Lung (tissue), 12 donors: ENCODE results near the gene TRPC1. TPM values are rescaled to one million over a fixed set of nuclear protein-coding genes. Genes with fewer than 3 reads are reported as not detected.

ENCODE experiments used
- ATAC-seq: fragments of 200-7000 bp; cut with Tn5 transposase; one replicate; pipeline ENCODE4 v1.9.1; 2020; ENCODE audit warnings: moderate number of reproducible peaks; ENCODE audit not compliant: insufficient read depth, low FRiP score
- DNase-seq, 3 donors: peaks; one replicate each; pipeline ENCODE4 v3.0.0-alpha.2; 2013 to 2017
- H3K27ac ChIP-seq, 2 donors: one replicate each; pipeline ENCODE4 v1.5.1; 2013; ENCODE audit warnings: mild to moderate bottlenecking in 2 of 2, moderate library complexity in 2 of 2, control low read depth in 1 of 2, inconsistent platforms in 1 of 2, low read depth in 1 of 2, low read length in 1 of 2
- H3K27me3 ChIP-seq, 3 donors: one replicate each; pipeline ENCODE4 v1.5.1; 2013; ENCODE audit warnings: low read length in 2 of 3; ENCODE audit not compliant: control insufficient read depth in 3 of 3, insufficient read depth in 3 of 3
- H3K36me3 ChIP-seq, 4 donors: one replicate each; pipeline ENCODE4 v1.5.1; 2013; ENCODE audit warnings: low read length in 4 of 4, mild to moderate bottlenecking in 1 of 4, moderate library complexity in 1 of 4; ENCODE audit not compliant: control insufficient read depth in 4 of 4, insufficient read depth in 4 of 4
- H3K4me1 ChIP-seq, 5 donors: one replicate each; pipeline ENCODE4 v1.5.1; 2013; ENCODE audit warnings: low read length in 5 of 5, mild to moderate bottlenecking in 2 of 5, moderate library complexity in 1 of 5; ENCODE audit not compliant: control insufficient read depth in 5 of 5, insufficient read depth in 5 of 5
- H3K4me3 ChIP-seq: one replicate; pipeline ENCODE4 v1.5.1; 2013; ENCODE audit warnings: mild to moderate bottlenecking, control low read depth, moderate library complexity
- H3K9ac ChIP-seq, 2 donors: one replicate each; pipeline ENCODE4 v1.5.1; 2013; ENCODE audit warnings: low read length in 2 of 2, control low read depth in 1 of 2; ENCODE audit not compliant: insufficient read depth in 1 of 2
- H3K9me3 ChIP-seq, 4 donors: one replicate each; pipeline ENCODE4 v1.5.1; 2013; ENCODE audit warnings: low read length in 3 of 4, mild to moderate bottlenecking in 1 of 4, moderate library complexity in 1 of 4; ENCODE audit not compliant: control insufficient read depth in 4 of 4, insufficient read depth in 3 of 4
- WGBS, 2 donors: extraction: QIAGEN DNeasy Blood & Tissue Kit; methylation state at CpG; one replicate each; pipeline ENCODE4 v1.1.7; 2013; 5-methylcytosine and 5-hydroxymethylcytosine counted together
- polyA plus RNA-seq, 2 donors: library from polyadenylated mRNA; stranded (reverse); fragments of 200-250 nt; gene quantifications; one replicate each; pipeline ENCODE4 v1.2.1, GENCODE V29; 2013
- total RNA-seq, 2 donors: library from RNA; depleted of rRNA in 1 of 2; stranded (reverse); fragments of >200 nt in 1 of 2; gene quantifications; one replicate each; pipeline ENCODE4 v1.2.1, GENCODE V29; 2014 to 2021
- TF ChIP-seq, protein P1 (sequence below): IDR thresholded peaks from 2 replicates; pipeline ENCODE4 v1.5.1; 2012; ENCODE audit warnings: mild to moderate bottlenecking; ENCODE audit errors: control extremely low read depth, extremely low read depth
- donor health status: control.
- donor health status: control.
- donor health status: Bipolar disorder and iron deficiency.
- donor health status: healthy.
- donor health status: DM: yes; HTN: yes; CAD: no.

The TRPC1 gene
- total and polyA plus RNA-seq, 4 donors: 1.1 to 28.4 (median 4.7) TPM

GRCh38 chr3:142817356-142817755, 93.5 kb downstream of the TRPC1 start:
- Histone ChIP-seq H3K27me3 (no peaks in the 10 kb centered on the region), H3K4me3 (no peak overlapping the region), H3K9me3 (no peaks in the 10 kb centered on the region), H3K9ac (no peak overlapping the region), H3K36me3 (no peaks in the 10 kb centered on the region), H3K27ac (no peak overlapping the region), H3K4me1 (peaks cover 0 to 2% (median 0%) of the 10 kb centered on the region in 5 donors)
- ATAC-seq (no peak), DNase-seq (no peak)
- WGBS, 2 donors: 58 to 90% methylated on average over 1 of the region's 1 CpG
- TF ChIP-seq, protein P1, sequence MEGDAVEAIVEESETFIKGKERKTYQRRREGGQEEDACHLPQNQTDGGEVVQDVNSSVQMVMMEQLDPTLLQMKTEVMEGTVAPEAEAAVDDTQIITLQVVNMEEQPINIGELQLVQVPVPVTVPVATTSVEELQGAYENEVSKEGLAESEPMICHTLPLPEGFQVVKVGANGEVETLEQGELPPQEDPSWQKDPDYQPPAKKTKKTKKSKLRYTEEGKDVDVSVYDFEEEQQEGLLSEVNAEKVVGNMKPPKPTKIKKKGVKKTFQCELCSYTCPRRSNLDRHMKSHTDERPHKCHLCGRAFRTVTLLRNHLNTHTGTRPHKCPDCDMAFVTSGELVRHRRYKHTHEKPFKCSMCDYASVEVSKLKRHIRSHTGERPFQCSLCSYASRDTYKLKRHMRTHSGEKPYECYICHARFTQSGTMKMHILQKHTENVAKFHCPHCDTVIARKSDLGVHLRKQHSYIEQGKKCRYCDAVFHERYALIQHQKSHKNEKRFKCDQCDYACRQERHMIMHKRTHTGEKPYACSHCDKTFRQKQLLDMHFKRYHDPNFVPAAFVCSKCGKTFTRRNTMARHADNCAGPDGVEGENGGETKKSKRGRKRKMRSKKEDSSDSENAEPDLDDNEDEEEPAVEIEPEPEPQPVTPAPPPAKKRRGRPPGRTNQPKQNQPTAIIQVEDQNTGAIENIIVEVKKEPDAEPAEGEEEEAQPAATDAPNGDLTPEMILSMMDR: no peak

DNA sequence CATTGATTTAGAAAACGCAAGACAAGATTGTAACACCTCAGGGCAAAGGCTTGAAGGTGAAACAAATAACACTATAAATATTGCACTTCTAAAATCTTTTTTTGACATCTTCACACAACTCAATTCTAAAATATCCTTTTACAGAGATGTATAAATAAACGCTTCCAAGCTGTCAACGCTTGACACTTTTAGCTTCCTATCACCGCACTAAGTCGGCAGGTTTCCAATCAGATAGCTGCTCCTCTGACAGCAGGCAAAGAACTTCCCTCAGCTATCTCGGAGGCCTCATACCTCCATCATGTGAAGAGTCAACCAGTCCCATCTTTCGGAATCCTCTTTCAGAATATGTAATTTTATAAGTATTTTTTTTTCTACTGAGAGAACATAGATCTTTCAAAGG, 94.1 kb downstream of the TRPC1 start:
- WGBS, 2 donors: 64 to 80% methylated on average over 7 of the region's 7 CpGs
- TF ChIP-seq, protein P1: no peak
- no peak overlapping the region for H3K9ac ChIP-seq
- no peak for DNase-seq
- no peak overlapping the region for H3K27ac ChIP-seq
- H3K9me3 ChIP-seq: no peaks in the 10 kb centered on the region
- no peaks in the 10 kb centered on the region for H3K27me3 ChIP-seq
- H3K4me1 ChIP-seq: peaks cover 0 to 2% (median 0%) of the 10 kb centered on the region in 5 donors
- no peaks in the 10 kb centered on the region for H3K36me3 ChIP-seq
- ATAC-seq: no peak
- no peak overlapping the region for H3K4me3 ChIP-seq

- no peaks in the 10 kb centered on the region for H3K27me3 ChIP-seq
- H3K9me3 ChIP-seq: no peaks in the 10 kb centered on the region
- ATAC-seq (no peak), DNase-seq (no peak)
- H3K27ac ChIP-seq: no peak overlapping the region
- H3K4me1 ChIP-seq: peaks cover 0 to 2% (median 0%) of the 10 kb centered on the region in 5 donors
- H3K36me3 ChIP-seq: no peaks in the 10 kb centered on the region
- TF ChIP-seq, protein P1: no peak
- 94 to 96% methylated on average over 9 of the region's 9 CpGs for WGBS, 2 donors
- no peak overlapping the region for H3K9ac ChIP-seq
- no peak overlapping the region for H3K4me3 ChIP-seq
These were observed 94.8 kb downstream of the TRPC1 start for GRCh38 chr3:142818651-142819050.

DNA sequence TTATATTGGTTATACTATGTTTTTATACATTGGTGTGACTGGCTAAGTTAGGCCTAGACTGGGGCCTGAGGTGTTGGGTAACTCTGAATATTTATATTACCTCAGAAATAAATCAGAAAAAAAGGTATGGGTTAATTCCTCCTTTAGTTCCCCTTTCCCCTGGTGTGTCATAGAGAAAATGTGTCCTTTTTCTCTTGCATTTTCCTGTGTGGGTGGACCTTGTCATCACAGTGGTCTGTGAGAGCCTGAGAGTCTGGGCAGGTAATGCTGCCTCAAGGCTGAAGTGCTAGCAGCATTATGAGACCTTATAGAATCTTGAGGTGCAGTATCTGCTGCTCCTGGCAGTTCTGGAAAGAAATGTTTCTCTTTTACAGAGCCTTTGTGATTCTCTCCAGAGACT, 95.3 kb downstream of the TRPC1 start:
- Histone ChIP-seq H3K9me3 (no peaks in the 10 kb centered on the region), H3K36me3 (no peaks in the 10 kb centered on the region), H3K4me3 (no peak overlapping the region), H3K27ac (no peak overlapping the region), H3K9ac (no peak overlapping the region), H3K27me3 (no peaks in the 10 kb centered on the region), H3K4me1 (peaks cover 0 to 2% (median 0%) of the 10 kb centered on the region in 5 donors)
- ATAC-seq (no peak), DNase-seq (no peak)
- TF ChIP-seq, protein P1: no peak
